Skin epidermis (tissue), 12 donors: ENCODE measurements around the gene IP6K2.
A peak's percentile ranks its signal among the peaks of the same experiment; 100 is the strongest.
"Not testable (repeated sequence)": the region's sequence is repeated elsewhere in the genome, so short reads cannot be mapped to it uniquely, and the experiment has no call there.

ENCODE experiments used
- H3K27ac ChIP-seq, 21 experiments: fragments of 200-600 bp; sonication (generic) in 11 of 21; one replicate each; pipeline ENCODE4 v1.5.0; 2020; ENCODE audit warnings: mild to moderate bottlenecking in 3 of 21, inconsistent platforms in 2 of 21, moderate library complexity in 2 of 21
- H3K4me3 ChIP-seq, 7 experiments: fragments of 200-600 bp; sonication (generic) in 2 of 7; one replicate each; pipeline ENCODE4 v1.5.0; 2020; ENCODE audit warnings: inconsistent platforms in 2 of 7, mild to moderate bottlenecking in 2 of 7, moderate library complexity in 1 of 7

Gene IP6K2

DNA sequence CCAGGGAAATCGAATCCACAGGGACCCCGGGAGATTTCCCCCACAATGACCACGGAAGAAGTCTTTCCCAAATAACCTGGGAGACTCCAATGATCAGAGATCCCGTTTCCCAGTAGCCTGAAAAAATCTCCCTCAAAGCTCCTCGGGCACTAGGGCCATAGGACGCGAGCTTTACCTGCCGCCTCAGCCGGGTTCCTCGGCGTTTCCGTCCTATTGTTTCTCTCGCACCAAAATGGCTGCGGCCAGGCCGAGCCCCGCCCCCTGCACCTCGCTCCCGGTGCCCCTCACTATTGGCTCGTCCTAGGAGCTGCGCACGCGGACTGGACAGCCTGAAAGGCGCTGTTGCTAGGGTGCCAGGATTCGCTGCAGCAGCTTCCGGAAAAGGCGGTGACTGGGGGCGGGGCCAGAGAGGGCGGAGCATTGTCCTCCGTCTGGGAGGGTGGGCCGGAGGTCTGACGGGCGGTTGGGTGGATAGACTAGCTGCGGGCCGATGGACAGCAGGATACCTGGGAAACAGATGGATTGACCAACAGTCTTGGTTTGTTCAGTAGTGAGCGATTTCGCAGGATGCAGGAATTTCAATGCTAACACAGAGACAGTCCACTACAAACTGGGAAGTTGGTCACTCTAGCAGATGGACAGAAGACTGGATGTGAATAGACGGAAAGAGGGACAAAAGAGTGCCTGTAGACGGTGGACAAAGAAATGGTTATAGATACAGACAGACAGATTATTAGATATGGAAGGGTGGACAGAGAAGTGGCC, at the start of gene IP6K2:
Gene IP6K2, minus strand, starts transcription at position 240 of the 765 bp plus-strand sequence. CDS start 21,930 bp downstream, outside the sequence.
- H3K27ac ChIP-seq = peak within 1 kb of the TSS; percentile 51 to 99 (median 93)
- peak within 1 kb of the TSS; percentile 67 to 87 (median 80) for H3K4me3 ChIP-seq

DNA sequence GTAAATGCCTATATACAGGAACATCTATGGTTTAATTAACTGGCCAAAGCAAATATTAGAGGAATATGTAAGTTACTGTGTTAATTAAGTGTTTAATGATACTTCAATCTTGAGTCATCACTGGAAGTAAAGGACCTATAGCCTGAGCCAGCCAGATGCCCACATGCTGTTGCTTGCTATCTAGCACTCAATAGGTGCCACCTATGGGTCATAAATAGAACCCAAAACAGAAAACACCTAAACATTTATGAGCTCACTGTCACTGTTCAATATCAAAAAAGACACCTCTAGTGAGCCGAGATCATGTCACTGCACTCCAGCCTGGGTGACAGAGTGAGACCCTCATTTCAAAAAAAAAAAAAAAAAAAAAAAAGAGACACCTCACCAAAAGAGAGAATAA, 48.4 kb upstream of the IP6K2 start:
- H3K4me3 ChIP-seq = no peak overlapping the region
- H3K27ac ChIP-seq = no peak overlapping the region

- Histone ChIP-seq H3K4me3 (no peak overlapping the region), H3K27ac (no peak overlapping the region)
Measured at GRCh38 chr3:48762816-48763215, 45.8 kb upstream of the IP6K2 start.

- not testable (repeated sequence) for H3K27ac ChIP-seq, H3K4me3 ChIP-seq
Measured at GRCh38 chr3:48759991-48760540, 43.0 kb upstream of the IP6K2 start.

- not testable (repeated sequence) for H3K4me3 ChIP-seq
Measured at GRCh38 chr3:48759531-48759930, 42.5 kb upstream of the IP6K2 start.

GRCh38 chr3:48759071-48759470, 42.0 kb upstream of the IP6K2 start:
- H3K4me3 ChIP-seq = no peak overlapping the region
- no peak overlapping the region for H3K27ac ChIP-seq

More at GRCh38 chr3:48759531-48759930, 42.5 kb upstream of the IP6K2 start:
- H3K27ac ChIP-seq = not testable (repeated sequence)

GRCh38 chr3:48756640-48757039, 39.6 kb upstream of the IP6K2 start:
- no peak overlapping the region for H3K4me3 ChIP-seq
- H3K27ac ChIP-seq = no peak overlapping the region

- peak overlapping the region in 3 of 21 experiments; percentile 2 to 67 (median 23) for H3K27ac ChIP-seq
- no peak overlapping the region for H3K4me3 ChIP-seq
Measured at GRCh38 chr3:48750856-48751255, 33.8 kb upstream of the IP6K2 start.

DNA sequence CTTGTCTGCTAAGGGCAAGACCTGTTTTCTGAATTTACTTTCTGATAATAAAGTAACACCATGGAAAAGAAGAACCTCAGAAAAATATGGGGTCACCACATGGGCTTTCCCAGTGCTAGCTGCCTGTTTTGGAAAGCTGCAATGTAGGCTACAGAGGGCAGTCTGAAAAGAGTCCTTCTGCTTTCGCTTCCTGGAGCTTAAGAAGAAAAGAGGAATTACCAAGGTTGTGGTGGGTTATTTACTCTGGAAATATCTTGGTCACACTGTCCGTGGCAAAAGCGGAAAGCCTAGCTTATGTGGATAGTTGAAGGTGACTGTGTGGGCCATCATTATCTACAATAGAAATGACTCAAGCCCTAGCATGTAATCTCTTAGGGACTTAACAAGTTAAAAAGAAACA, 31.7 kb upstream of the IP6K2 start:
- peak overlapping the region in 7 of 21 experiments; percentile 4 to 67 (median 40) for H3K27ac ChIP-seq
- no peak overlapping the region for H3K4me3 ChIP-seq

GRCh38 chr3:48747706-48748105, 30.7 kb upstream of the IP6K2 start:
- Histone ChIP-seq H3K4me3 (no peak overlapping the region), H3K27ac (peak overlapping the region in 13 of 21 experiments; percentile 9 to 66 (median 28))

DNA sequence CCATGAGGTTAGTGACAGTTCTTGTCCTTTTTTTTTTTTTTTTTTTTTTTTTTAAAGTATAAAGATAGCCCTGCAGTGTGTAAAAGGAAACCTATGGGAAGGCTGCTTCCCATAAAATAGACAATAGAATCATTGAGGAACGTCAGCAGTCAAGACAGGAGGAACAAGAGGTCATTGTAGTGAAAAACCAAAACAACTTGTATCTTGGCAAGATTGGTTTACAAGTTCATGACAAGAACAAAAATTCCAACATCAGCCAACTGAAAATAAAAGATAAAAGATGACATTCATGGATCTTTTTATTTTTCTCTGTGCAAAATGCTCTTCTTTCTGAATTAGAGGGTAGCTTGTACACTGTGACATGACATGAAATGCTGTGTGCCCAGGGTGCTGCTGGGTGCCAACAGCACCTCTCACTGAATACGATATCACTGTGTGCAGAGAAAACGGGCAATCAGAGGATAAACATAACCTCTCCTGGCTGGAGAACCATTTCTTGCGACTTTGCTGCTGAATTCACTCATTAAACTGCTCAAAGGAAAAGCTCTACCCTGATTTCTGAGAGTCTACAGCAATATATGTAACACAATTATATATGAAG, 30.1 kb upstream of the IP6K2 start:
- no peak overlapping the region for H3K4me3 ChIP-seq
- peak overlapping the region in 10 of 21 experiments; percentile 9 to 66 (median 37) for H3K27ac ChIP-seq

- Histone ChIP-seq H3K4me3 (no peak overlapping the region), H3K27ac (no peak overlapping the region)
Measured at GRCh38 chr3:48743773-48744172, 26.8 kb upstream of the IP6K2 start.

DNA sequence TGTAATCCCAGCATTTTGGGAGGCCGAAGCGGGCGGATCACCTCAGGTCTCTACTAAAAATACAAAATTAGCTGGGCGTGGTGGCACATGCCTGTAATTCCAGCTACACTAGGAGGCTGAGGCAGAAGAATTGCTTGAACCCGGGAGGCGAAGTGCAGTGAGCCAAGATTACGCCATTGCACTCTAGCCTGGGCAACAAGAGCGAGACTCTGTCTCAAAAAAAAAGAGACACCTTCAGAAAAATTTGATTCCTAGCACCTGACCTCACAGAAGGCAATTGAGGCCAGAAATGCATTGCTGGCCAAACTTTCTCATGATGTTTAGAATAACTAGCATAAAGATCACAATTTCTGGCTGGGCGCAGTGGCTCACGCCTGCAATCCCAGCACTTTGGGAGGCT, 24.2 kb upstream of the IP6K2 start:
- peak overlapping the region in 6 of 21 experiments; percentile 0 to 67 (median 41) for H3K27ac ChIP-seq
- H3K4me3 ChIP-seq = not testable (repeated sequence)

DNA sequence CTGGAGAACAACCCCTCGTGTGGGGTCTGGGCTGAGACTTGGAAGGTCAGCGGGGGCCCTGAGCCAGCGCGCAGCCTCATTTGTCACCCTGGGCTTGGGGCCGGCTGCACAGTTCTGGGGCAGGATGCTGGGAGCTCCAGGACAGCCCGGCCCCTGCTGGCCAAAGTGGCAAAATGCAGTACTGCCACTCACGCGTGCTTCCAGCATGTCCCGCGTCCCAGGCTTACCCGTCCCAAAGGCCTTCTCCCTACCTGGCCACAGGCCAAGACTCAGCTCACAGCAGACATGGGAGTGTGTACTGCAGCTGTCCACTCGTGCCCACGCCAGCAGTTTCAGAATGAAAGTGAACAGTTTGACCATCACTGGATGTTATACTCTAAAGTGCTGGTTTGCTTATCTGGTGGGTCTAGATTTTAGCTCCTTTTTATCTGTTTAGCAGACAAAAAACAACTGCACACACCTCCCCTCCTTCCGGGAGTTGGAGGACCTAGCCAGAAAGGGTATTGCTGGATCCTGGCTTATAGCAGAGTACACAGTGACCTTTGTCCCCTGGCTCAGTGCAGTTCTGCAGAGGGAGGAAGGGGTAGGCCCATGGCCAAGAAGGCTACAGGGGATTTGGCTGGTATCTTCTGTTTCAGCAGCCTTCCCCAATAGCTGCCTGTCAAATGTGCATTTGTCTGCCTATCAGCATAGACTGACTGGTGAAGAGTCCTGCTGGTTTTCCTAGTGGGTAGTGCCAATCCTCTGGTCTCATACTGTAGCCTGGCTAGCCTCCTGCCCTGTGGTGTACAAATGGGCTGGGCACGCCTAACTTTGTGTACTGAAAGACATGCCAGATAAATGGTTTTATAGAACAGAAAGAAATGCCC, 23.2 kb upstream of the IP6K2 start:
- H3K27ac ChIP-seq = peak overlapping the region in 15 of 21 experiments; percentile 3 to 67 (median 37)
- no peak overlapping the region for H3K4me3 ChIP-seq

DNA sequence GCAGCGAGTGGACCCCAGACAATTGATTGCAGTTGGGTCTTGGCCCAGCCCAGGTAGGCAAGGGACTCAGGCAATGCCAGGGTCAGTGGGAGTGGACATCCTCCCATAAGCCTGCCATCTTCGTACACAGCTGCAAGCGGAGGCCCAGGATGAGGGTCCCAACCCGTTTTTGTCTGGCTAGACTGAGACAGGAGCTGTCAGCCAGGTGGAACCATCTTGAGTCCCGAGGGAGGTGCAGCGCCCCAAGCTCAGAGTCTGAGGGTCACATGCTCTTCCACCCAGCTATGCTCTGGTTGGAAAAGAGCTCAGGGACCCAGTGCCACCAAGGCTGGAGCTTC, 22.6 kb upstream of the IP6K2 start:
- Histone ChIP-seq H3K4me3 (no peak overlapping the region), H3K27ac (peak overlapping the region in 14 of 21 experiments; percentile 3 to 67 (median 35))

GRCh38 chr3:48738926-48739616, 22.1 kb upstream of the IP6K2 start:
- Histone ChIP-seq H3K27ac (peak overlapping the region in 14 of 21 experiments; percentile 3 to 67 (median 35)), H3K4me3 (no peak overlapping the region)

DNA sequence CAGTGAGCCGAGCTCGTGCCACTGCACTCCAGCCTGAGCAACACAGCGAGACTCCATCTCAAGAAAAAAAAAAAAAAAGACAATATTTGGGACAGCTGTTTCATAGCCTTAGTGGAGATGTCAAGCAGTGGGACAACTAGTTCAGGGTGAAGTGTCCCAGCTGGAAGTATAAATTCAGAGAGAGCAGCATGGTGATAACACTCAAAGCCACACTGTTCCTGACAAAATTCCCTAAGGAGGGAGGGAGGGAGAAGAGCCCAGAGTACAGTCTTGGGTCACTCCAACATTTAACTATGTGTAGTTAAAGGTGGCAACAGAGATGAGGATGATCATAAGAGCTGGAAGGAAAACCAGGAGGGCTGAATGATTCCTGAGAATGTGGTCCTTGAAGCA, 21.1 kb upstream of the IP6K2 start:
- Histone ChIP-seq H3K4me3 (no peak overlapping the region), H3K27ac (peak overlapping the region in 2 of 21 experiments; percentile 41 to 43)

GRCh38 chr3:48735075-48735767, 18.2 kb upstream of the IP6K2 start:
- H3K4me3 ChIP-seq = not testable (repeated sequence)
- peak overlapping the region in 10 of 21 experiments; percentile 1 to 84 (median 42) for H3K27ac ChIP-seq

GRCh38 chr3:48734541-48734940, 17.5 kb upstream of the IP6K2 start:
- Histone ChIP-seq H3K27ac (peak overlapping the region in 11 of 21 experiments; percentile 7 to 84 (median 70)), H3K4me3 (peak overlapping the region in 3 of 7 experiments; percentile 4 to 19 (median 14))
